CD4-positive, CD25-positive, alpha-beta regulatory T cell (primary cell): ENCODE data around the gene RACK1. TPM values are rescaled to one million over a fixed set of nuclear protein-coding genes. Genes with fewer than 3 reads are reported as not detected.

Experiments used
- ATAC-seq, 2 donors: fragments of 150-1000 bp; cut with Tn5 transposase; one replicate each; pipeline ENCODE4 v1.10.0; 2021; ENCODE audit warnings: low read depth in 2 of 2, moderate number of reproducible peaks in 2 of 2, moderate library complexity in 1 of 2
- DNase-seq, 3 donors: peaks; one replicate each; pipeline versions ENCODE4 v3.0.0 to v3.0.0-alpha.2; 2012 to 2022; ENCODE audit warnings: mixed read lengths in 1 of 3
- H3K27ac ChIP-seq: one replicate; pipeline ENCODE4 v1.7.0; 2013; ENCODE audit warnings: mild to moderate bottlenecking, low read length; ENCODE audit not compliant: insufficient read depth, poor library complexity, severe bottlenecking
- H3K27me3 ChIP-seq: one replicate; pipeline ENCODE4 v1.7.0; 2013; ENCODE audit warnings: low read length; ENCODE audit not compliant: control insufficient read depth, insufficient read depth
- H3K36me3 ChIP-seq: one replicate; pipeline ENCODE4 v1.7.0; 2013; ENCODE audit warnings: mild to moderate bottlenecking, low read length, moderate library complexity; ENCODE audit not compliant: control insufficient read depth, insufficient read depth
- H3K4me1 ChIP-seq: 2 replicates; pipeline ENCODE4 v1.7.0; 2013; ENCODE audit warnings: mild to moderate bottlenecking, low read length; ENCODE audit not compliant: insufficient read depth, control insufficient read depth, poor library complexity, severe bottlenecking
- H3K4me3 ChIP-seq: one replicate; pipeline ENCODE4 v1.7.0; 2013; ENCODE audit warnings: low read depth, mild to moderate bottlenecking, low read length, moderate library complexity
- H3K9me3 ChIP-seq, 2 experiments: 1 replicate in 1 of 2; 2 replicates in 1 of 2; pipeline ENCODE4 v1.7.0; 2013; ENCODE audit warnings: low read length in 2 of 2, mild to moderate bottlenecking in 1 of 2, moderate library complexity in 1 of 2; ENCODE audit not compliant: control insufficient read depth in 2 of 2
- H3K27ac Mint-ChIP-seq, 3 donors: one replicate each; pipeline ENCODE4 v1.8.0; 2020 to 2022; ENCODE audit warnings: mild to moderate bottlenecking in 3 of 3, mixed read lengths in 3 of 3, moderate library complexity in 2 of 3
- H3K27me3 Mint-ChIP-seq: one replicate; pipeline ENCODE4 v1.8.0; 2022; ENCODE audit warnings: mild to moderate bottlenecking, mixed read lengths
- H3K36me3 Mint-ChIP-seq: one replicate; pipeline ENCODE4 v1.8.0; 2020; ENCODE audit warnings: mixed read lengths
- H3K4me1 Mint-ChIP-seq, 4 donors: one replicate each; pipeline ENCODE4 v1.8.0; 2020 to 2022; ENCODE audit warnings: mixed read lengths in 4 of 4, mild to moderate bottlenecking in 1 of 4
- H3K4me3 Mint-ChIP-seq, 4 donors: one replicate each; pipeline ENCODE4 v1.8.0; 2020 to 2022; ENCODE audit warnings: mild to moderate bottlenecking in 4 of 4, mixed read lengths in 4 of 4, moderate library complexity in 3 of 4
- H3K9me3 Mint-ChIP-seq, 7 donors: one replicate each; pipeline ENCODE4 v1.8.0; 2020 to 2022; ENCODE audit warnings: mixed read lengths in 7 of 7, mild to moderate bottlenecking in 3 of 7, moderate library complexity in 2 of 7
- polyA plus RNA-seq, 4 donors: library from polyadenylated mRNA; unstranded; fragments of 300-500 nt; fragmentation: Illumina TruSeq; gene quantifications; one replicate each; pipeline ENCODE4 v1.2.3, GENCODE V29; 2021
- total RNA-seq: library from RNA; stranded (reverse); gene quantifications from one replicate; pipeline ENCODE4 v1.2.3, GENCODE V29; 2022

The RACK1 gene
- total and polyA plus RNA-seq, 5 donors from 2014 or later, result 1,838 to 2,760 (median 2,238) TPM

DNA sequence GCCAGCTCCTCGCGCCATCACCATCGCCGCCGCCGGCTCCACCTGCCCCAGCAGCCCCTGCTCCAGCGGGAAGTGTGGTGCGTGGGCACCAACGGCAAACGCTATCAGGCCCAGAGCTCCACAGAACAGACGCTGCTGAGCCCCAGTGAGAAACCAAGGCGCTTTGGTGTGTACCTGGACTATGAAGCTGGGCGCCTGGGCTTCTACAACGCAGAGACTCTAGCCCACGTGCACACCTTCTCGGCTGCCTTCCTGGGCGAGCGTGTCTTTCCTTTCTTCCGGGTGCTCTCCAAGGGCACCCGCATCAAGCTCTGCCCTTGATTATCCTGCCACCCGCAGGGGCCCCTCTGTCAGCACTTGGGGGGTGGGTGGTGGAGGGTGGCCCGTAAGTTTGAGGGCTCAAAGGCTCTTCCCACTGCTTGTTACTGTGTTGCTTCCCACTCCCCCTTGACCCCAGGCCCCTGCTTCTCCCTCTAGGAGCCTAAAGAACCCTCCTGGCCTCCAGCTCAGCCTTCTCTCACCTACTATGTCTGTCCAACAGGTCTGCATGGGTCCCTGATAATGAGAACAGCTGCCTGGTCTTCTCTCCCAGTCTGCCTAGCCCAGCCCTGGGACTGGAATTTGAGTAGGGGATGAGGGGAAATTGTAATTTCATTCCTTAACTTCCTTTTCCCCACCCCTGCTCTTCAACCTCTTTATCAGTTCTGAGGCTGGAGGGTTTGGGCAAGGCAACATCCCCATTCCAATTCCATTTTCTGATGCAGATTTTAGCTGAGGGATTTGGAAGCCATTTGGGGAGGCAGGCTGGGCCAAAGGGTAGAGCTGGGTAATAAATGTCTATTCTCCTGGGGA lies 9.0 kb downstream of the RACK1 start:
- ATAC-seq, result no peak
- no peak overlapping the region for H3K4me3 ChIP-seq
- Mint-ChIP-seq H3K4me3 (no peak overlapping the region), H3K27me3 (no peaks in the 10 kb centered on the region), H3K27ac (peak overlapping the region in 1 of 3 donors; percentile 20), H3K4me1 (peaks cover 2 to 29% (median 24%) of the 10 kb centered on the region in 4 donors), H3K36me3 (peaks cover 63% of the 10 kb centered on the region), H3K9me3 (peaks cover 0 to 2% (median 0%) of the 10 kb centered on the region in 7 donors)
- H3K4me1 ChIP-seq, result no peaks in the 10 kb centered on the region
- DNase-seq, result no peak
- peaks cover 79% of the 10 kb centered on the region for H3K36me3 ChIP-seq
- H3K27ac ChIP-seq, result no peak overlapping the region
- H3K27me3 ChIP-seq, result no peaks in the 10 kb centered on the region
- H3K9me3 ChIP-seq, result no peaks in the 10 kb centered on the region

DNA sequence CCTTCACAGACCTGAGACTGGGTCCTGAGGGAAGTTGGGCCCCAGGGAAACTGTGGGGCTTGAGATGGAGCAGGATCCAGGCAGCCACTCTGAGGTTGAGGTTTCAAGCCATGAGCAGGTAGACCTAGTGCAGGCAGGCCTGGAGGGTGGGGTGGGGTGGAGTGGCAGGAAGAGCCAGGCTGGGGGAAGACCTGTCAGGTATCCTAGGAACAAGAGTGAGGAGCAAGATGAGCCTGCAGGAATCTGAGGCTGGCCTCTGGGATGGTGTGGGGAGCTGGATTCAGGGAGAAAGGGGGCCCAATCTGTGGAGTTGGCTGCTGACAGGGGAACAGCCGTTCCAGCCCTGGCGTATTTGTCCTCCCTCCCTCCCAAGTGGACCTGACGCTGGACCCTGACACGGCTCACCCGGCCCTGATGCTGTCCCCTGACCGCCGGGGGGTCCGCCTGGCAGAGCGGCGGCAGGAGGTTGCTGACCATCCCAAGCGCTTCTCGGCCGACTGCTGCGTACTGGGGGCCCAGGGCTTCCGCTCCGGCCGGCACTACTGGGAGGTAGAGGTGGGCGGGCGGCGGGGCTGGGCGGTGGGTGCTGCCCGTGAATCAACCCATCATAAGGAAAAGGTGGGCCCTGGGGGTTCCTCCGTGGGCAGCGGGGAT lies 9.8 kb downstream of the RACK1 start:
- Histone ChIP-seq H3K9me3 (no peaks in the 10 kb centered on the region), H3K36me3 (peaks cover 71% of the 10 kb centered on the region), H3K27me3 (no peaks in the 10 kb centered on the region), H3K4me3 (no peak overlapping the region), H3K27ac (peak overlapping the region; percentile 17), H3K4me1 (no peaks in the 10 kb centered on the region)
- H3K4me3 Mint-ChIP-seq, result no peak overlapping the region
- DNase-seq (no peak), ATAC-seq (no peak)
- no peaks in the 10 kb centered on the region for H3K27me3 Mint-ChIP-seq
- H3K9me3 Mint-ChIP-seq, result peaks cover 0 to 2% (median 0%) of the 10 kb centered on the region in 7 donors
- peaks cover 61% of the 10 kb centered on the region for H3K36me3 Mint-ChIP-seq
- peak overlapping the region in 2 of 3 donors; percentile 46 to 48 for H3K27ac Mint-ChIP-seq
- peaks cover 8 to 29% (median 27%) of the 10 kb centered on the region in 4 donors for H3K4me1 Mint-ChIP-seq

DNA sequence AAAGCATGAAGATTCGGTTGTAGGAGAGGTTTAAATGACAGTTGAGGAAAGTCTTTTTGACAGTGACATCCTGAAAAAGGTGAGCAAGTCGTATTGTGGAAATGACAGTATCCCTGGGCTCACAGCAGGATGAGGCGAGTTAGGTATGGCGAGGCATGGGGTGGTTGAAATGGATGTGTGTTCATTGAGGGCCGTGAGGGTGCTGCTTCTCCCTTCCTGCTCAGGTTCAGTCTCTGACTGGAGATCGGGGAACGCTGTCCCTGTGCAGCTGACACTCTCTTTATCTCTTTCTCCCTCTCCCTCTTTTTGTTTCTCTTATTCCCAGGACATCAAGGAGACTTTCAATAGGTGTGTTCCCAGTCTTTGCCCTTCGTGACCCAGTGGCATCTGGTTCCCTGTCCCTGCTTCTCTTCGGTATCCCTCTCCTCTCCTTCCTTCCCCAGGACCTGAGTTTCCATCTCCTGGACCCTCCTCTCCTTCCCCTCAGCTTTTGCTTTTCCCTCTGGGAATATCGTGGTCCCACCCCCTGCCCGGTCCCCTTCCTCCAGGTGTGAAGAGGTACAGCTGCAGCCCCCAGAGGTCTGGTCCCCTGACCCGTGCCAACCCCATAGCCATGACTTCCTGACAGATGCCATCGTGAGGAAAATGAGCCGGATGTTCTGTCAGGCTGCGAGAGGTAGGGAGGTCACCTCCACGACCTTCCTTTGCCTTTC lies 10.5 kb downstream of the RACK1 start:
- Histone ChIP-seq H3K27me3 (no peaks in the 10 kb centered on the region), H3K4me3 (no peak overlapping the region), H3K27ac (peak overlapping the region; percentile 17), H3K9me3 (no peaks in the 10 kb centered on the region), H3K36me3 (peaks cover 64% of the 10 kb centered on the region), H3K4me1 (no peaks in the 10 kb centered on the region)
- ATAC-seq (no peak), DNase-seq (no peak)
- H3K4me3 Mint-ChIP-seq, result no peak overlapping the region
- H3K27me3 Mint-ChIP-seq, result no peaks in the 10 kb centered on the region
- H3K27ac Mint-ChIP-seq, result peak overlapping the region; percentile 26 to 59 (median 49)
- H3K4me1 Mint-ChIP-seq, result peaks cover 8 to 25% (median 24%) of the 10 kb centered on the region in 4 donors
- H3K36me3 Mint-ChIP-seq, result peaks cover 56% of the 10 kb centered on the region
- H3K9me3 Mint-ChIP-seq, result peaks cover 0 to 2% (median 0%) of the 10 kb centered on the region in 7 donors

GRCh38 chr5:181232593-181232992 lies 11.1 kb downstream of the RACK1 start:
- Mint-ChIP-seq H3K9me3 (peaks cover 0 to 2% (median 0%) of the 10 kb centered on the region in 7 donors), H3K27me3 (no peaks in the 10 kb centered on the region), H3K27ac (peak overlapping the region in 2 of 3 donors; percentile 20 to 49), H3K36me3 (peaks cover 50% of the 10 kb centered on the region), H3K4me1 (peaks cover 8 to 21% (median 18%) of the 10 kb centered on the region in 4 donors), H3K4me3 (no peak overlapping the region)
- Histone ChIP-seq H3K4me1 (no peaks in the 10 kb centered on the region), H3K9me3 (no peaks in the 10 kb centered on the region), H3K4me3 (no peak overlapping the region), H3K27me3 (no peaks in the 10 kb centered on the region), H3K27ac (no peak overlapping the region), H3K36me3 (peaks cover 58% of the 10 kb centered on the region)
- no peak for ATAC-seq
- DNase-seq, result no peak

GRCh38 chr5:181231432-181231831 lies 12.3 kb downstream of the RACK1 start:
- Histone ChIP-seq H3K27ac (no peak overlapping the region), H3K4me3 (no peak overlapping the region), H3K36me3 (peaks cover 46% of the 10 kb centered on the region), H3K27me3 (no peaks in the 10 kb centered on the region), H3K9me3 (no peaks in the 10 kb centered on the region), H3K4me1 (peaks cover under 1% of the 10 kb centered on the region)
- no peak overlapping the region for H3K27ac Mint-ChIP-seq
- H3K4me1 Mint-ChIP-seq, result peaks cover 8 to 21% (median 18%) of the 10 kb centered on the region in 4 donors
- DNase-seq (no peak), ATAC-seq (no peak)
- peaks cover 38% of the 10 kb centered on the region for H3K36me3 Mint-ChIP-seq
- peaks cover 0 to 2% (median 0%) of the 10 kb centered on the region in 7 donors for H3K9me3 Mint-ChIP-seq
- no peaks in the 10 kb centered on the region for H3K27me3 Mint-ChIP-seq
- no peak overlapping the region for H3K4me3 Mint-ChIP-seq

GRCh38 chr5:181230551-181230950 lies 13.2 kb downstream of the RACK1 start:
- peaks cover 37% of the 10 kb centered on the region for H3K36me3 ChIP-seq
- DNase-seq (no peak), ATAC-seq (no peak)
- Mint-ChIP-seq H3K27me3 (no peaks in the 10 kb centered on the region), H3K27ac (peak overlapping the region; percentile 65 to 75 (median 71)), H3K36me3 (peaks cover 29% of the 10 kb centered on the region), H3K9me3 (peaks cover 0 to 2% (median 0%) of the 10 kb centered on the region in 7 donors), H3K4me1 (peaks cover 8 to 30% (median 24%) of the 10 kb centered on the region in 4 donors), H3K4me3 (no peak overlapping the region)
- no peak overlapping the region for H3K4me3 ChIP-seq
- no peak overlapping the region for H3K27ac ChIP-seq
- peaks cover 8% of the 10 kb centered on the region for H3K4me1 ChIP-seq
- H3K9me3 ChIP-seq, result no peaks in the 10 kb centered on the region
- no peaks in the 10 kb centered on the region for H3K27me3 ChIP-seq

DNA sequence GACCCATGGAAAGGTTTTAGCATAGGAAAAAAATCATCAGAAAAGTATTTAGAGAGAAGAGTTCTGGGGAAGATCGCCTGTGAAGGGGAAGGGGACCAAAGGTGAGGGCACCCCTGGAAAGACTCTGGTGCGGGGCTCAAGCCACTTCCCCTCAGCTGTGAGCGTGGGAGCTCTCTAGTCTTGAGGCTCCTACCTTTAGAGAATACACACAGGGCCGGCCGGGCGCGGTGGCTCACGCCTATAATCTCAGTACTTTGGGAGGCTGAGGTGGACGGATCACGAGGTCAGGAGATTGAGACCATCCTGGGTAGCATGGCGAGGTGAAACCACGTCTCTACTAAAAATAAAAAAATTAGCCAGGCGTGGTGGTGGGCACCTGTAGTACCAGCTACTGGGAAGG lies 13.7 kb downstream of the RACK1 start:
- Histone ChIP-seq H3K27ac (no peak overlapping the region), H3K9me3 (no peaks in the 10 kb centered on the region), H3K4me3 (no peak overlapping the region), H3K36me3 (peaks cover 32% of the 10 kb centered on the region), H3K27me3 (no peaks in the 10 kb centered on the region), H3K4me1 (peaks cover 14% of the 10 kb centered on the region)
- no peak for ATAC-seq
- H3K36me3 Mint-ChIP-seq, result peaks cover 26% of the 10 kb centered on the region
- H3K27me3 Mint-ChIP-seq, result no peaks in the 10 kb centered on the region
- H3K4me1 Mint-ChIP-seq, result peaks cover 8 to 35% (median 24%) of the 10 kb centered on the region in 4 donors
- peaks cover 0 to 2% (median 0%) of the 10 kb centered on the region in 7 donors for H3K9me3 Mint-ChIP-seq
- H3K4me3 Mint-ChIP-seq, result no peak overlapping the region
- no peak for DNase-seq
- peak overlapping the region; percentile 11 to 88 (median 48) for H3K27ac Mint-ChIP-seq
